ENCODE data around the gene GORASP1.
A peak's percentile ranks its signal among the peaks of the same experiment; 100 is the strongest.

Gene GORASP1

GRCh38 chr3:39101022-39101689 lies 6.3 kb downstream of the GORASP1 start:
- peak; percentile 12 for DNase-seq

- no peak for DNase-seq
Observed at GRCh38 chr3:39100500-39100886, 6.9 kb downstream of the GORASP1 start.

DNA sequence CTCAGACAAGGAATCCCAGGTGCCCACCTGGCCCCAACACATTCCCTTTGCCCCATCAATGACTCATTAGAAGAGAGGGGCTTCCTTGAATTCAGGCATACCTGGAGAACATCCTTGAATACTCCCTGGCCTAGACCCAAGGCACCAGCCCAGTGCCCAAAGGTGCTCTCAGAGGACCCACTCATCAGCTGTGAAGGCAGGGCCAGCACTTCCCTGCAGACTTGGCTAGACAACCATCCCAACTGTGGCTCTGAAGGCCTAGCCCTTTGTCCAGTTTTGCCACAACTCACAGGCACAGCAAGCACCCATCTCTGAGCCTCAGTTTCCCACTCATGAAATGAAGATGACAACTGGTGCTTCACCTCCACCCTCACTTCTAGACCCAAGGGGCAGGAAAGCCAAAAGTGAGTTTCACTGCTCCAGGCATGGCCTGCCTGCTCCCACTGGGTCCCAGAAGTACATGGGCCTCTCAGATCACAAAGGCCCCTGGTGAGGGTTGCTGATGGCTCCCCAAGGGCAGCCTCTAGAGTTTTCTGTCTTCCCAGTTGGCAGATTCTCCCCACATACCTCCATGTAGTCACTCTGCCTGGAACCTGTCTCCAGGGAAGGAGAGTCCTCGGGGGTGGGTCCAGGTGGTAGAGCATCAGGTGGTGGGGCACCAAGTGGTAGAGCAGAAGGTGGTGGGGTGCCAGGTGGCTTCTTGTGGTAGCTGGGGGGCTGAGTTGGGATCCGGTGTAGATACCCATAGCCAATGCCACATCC lies 7.5 kb downstream of the GORASP1 start:
- no peak for DNase-seq

DNA sequence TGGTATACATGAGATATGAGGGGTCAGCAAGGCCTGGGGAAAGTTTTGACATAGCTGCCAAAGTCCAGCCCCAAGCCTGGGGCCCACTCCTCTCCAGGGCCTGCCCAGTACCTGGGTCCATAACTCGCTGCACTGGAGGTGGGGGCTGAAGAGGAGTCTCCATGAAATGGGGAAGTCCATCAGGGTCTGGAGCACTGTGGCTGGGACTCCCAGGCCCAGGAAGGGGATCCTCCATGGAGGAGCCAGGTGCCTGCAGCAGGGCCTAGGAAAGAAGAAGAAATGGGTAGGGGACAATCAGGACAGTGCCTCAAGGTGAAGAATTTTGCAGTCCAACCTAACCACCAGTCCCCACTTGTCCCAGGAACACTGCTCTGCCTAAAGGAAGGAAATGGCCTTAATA lies 8.2 kb downstream of the GORASP1 start:
- no peak for DNase-seq

DNA sequence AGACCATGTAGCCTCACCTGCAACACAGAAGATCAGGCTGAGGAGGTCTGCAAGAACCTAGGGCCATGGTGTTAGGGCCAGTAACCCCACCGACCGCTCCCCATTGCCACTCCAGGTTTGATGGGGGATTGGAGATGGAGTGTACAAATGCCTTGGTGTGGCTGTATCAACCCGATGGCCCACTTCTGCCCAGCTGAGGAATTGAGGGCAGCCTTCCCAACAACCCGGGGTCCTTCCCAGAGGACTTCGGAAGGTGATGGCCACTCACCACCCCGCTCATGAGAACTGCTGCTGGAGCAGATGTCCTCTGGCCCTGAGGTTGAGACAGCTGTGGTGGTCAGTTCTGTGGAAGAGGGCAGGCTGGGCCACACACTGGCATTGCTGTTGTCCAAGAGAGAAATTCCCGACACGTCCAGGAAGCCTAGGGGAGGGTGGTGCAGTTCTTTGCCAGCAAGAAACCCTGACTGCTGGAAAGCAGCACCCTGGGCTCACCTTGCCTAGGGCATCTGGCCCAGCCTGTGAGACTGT lies 8.9 kb downstream of the GORASP1 start:
- no peak for DNase-seq

- no peak for DNase-seq
Observed at GRCh38 chr3:39097716-39098472, 9.5 kb downstream of the GORASP1 start.

DNA sequence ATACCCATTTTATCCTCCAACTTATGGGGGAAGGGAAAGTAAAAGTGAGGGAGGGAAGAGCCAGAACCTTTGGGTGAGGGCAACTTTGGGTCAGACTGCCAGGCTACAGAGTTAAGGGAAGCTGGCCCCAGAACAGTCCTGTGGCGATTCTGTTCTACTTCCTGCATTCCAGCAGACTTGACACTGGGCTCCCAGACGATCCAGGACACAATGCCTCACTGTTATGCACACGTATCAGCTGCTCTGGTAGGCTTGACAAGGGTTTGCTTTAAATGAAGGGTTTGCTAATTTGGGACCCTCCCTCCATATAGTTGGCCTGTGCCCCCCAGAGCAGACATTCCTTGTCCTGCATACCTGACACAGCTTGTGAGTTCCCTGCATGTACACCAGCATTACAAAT lies 10.7 kb downstream of the GORASP1 start:
- DNase-seq, result no peak

DNA sequence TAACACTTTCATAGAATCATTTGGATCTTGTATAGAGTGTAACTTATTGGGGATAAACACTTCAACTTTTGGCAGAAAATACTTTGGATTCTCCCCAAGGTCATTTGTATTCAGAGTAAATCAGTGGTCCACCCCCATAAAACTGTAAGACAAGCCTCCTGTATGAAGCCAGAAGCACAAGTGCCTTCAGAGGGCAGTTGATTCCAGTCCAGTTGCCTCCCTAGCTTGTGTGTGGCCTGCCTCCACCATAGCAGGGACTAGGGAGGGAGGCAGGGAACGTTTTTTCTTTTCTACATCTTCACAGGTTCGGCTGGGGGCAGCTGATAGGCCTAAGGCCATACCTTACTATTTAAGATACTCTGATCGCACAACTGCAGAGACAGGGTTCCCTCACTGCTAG lies 11.6 kb downstream of the GORASP1 start:
- DNase-seq, result no peak

DNA sequence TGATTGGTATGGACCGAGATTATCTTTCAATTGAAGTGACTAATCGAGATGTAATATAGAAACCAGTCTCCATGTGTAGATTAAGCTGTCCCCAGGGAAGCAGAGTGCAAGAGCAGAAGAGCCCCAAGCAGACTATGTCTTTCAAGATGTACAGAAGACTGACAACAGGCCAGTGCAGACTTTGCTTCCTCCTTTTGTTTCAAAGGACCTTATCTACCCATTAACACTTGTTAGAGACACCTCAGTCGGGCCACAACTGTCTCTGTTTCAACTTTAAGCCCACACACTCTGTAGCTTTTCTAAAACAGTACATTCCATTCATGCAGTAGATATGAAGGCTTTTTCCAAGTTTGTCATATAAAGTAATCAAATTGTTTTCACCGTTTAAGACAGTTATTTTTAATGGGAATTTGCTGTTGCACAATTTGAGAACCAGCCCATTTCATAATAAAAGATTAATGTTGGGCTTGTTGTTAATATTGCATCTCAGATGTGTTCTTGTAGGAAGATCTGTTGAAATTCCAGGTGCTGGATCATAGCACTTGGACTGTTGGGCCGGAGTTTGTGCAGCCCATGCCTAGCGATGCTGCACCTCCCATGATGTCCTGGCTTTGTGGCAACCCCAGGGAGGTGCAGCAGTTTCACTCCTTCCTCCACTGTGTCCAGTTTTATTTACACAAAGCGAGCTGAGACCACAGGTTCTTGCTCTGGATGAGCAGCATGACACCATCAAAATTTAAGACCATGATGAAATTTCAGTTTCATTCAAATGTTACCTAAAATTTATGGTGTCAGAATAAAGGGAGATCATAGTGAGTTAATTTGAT lies 12.4 kb downstream of the GORASP1 start:
- DNase-seq, result no peak

DNA sequence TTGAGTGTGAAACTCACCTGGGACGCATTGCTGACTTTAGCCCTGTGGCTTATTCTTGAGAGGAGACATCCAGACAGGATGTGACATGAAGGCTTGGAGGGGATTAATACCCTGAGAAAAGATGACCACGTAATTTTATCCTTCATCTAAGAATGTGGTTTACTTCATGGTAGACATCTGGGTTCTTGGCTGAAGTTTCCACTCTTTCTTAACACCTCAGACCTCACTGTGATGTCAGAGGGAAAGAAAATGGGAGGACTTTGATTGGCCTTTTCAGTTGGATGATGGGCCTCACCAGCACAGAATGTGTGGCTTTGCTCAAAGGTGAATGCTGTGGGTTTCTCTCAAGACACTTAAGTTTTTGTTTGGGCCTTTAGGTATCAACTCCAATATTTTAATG lies 16.5 kb downstream of the GORASP1 start:
- no peak for DNase-seq

DNA sequence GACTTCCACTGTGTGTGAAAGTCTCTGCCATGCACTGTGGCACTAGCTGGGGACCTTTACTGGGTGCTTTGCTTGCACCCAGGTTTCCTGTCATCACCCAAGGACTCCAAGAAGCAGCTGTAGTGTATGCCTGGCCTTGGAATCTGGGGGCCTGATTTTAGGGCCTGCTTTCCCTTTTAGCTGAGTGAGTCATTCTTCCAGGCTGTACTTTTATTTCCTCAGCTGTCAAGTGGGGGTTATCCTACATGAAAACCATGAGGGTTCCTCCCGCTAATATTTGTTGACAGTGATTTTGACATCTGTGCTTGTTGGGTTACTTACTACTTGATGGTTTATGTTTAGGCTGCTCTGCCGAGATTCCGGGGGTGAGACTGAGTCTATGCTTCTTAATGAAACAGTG lies 18.5 kb downstream of the GORASP1 start:
- no peak for DNase-seq

GRCh38 chr3:39088456-39088855 lies 19.0 kb downstream of the GORASP1 start:
- no peak for DNase-seq

DNA sequence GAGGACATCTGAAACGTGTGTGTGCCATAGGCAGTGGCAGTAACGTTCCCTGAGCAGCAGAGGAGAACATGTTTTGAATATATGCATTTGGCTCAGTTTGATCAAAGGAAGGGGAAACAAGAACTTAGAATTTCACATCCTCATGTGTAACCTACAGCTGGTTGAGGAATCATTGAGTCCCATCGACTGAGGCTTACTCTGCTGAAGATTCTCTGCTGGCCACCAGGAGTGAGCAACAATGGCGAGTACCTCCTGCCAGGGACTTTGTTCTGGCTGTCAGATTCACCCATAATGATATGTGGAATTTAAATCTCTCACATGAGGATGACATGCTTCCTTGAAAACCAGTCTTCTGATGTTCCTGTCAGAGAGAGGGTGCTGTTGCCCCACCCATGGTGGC lies 21.3 kb downstream of the GORASP1 start:
- no peak for DNase-seq

DNA sequence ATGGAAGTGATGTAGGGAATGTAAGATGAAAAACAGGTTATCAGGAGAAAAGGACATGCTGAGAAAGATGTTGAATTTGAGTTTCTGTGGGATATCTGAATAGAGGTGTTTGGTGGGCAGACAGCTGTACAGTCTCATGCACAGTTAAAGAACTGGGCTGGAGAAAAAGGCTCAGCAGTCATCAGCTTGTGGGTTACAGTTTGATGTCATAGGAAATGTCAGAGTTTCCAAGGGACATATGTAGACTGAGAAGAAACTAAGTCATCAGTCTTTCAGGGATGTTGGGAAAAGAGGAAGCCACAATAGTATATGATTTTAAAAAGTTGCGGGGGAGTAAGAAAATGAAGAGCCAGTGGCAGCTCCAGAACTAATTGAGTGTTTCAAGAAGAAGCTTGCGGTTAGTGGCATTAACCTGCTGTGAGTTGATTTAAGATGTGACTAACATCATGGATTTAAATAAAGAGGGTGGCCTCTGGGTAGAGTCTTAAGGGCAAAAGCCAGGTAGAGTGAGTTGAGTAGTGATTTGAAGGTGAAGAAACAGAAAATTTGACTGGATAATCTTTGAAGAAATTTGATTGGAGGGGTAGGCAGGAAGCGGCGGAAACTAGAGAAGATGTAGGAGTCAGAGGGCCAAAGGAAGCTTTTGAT lies 24.6 kb downstream of the GORASP1 start:
- DNase-seq, result no peak

DNA sequence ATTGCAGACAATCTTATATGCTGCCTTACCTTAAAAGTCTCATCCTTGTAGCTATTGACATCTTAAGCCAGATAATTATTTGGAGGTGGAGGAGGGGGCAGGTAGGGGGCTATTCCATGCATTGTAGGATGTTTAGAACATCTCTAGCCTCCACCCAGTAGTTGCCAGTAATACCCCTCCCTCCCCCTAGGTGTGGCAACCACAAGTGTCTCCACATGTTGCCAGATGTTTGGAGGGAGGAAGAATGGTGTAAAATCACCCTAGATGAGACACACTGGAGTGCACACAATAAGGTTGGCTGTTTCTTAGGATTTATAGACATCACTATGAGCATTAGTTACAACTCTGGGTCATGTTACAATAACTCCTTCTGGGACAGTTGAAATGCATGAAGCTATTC lies 27.4 kb downstream of the GORASP1 start:
- no peak for DNase-seq

- no peak for DNase-seq
Observed at GRCh38 chr3:39079530-39079929, 27.9 kb downstream of the GORASP1 start.

- no peak for DNase-seq
Observed at GRCh38 chr3:39075910-39076309, 31.5 kb downstream of the GORASP1 start.

DNA sequence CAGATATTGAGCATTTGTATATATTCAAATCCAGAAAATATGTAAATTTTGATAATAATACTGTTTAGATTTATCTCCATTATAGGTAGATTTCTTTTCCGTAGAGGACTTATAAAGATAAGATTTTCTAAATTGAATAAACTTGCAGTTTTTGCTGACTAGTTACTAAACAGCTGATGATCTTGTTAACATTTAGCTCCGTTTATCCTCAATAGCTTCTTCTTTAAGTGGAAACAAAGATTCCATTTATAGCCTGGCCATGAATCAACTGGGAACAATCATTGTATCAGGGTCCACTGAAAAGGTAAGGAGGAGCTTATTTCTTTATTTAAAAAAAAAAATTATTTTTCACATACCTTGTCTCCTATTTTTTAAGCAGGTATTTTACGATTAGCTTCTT lies 38.9 kb downstream of the GORASP1 start:
- DNase-seq, result no peak

DNA sequence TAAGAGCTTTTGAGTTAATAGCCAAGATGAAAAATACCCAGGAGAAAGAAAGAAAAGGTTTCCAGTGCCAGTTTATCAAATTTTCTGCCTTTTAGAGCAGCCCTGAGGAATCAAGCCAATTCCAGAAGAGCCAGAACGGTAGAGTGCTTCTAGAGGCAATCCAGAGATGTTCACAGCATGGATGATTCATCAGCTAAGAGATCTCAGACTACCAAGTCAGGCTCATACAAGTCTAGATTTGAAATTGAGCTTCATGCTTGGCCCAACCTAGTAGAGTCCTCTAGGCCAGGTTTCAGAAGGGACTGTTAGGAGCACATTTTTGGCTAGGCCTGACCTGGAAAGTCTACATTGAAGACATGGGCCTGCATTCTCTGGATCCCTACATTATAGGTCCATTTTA lies 40.1 kb downstream of the GORASP1 start:
- DNase-seq, result no peak

DNA sequence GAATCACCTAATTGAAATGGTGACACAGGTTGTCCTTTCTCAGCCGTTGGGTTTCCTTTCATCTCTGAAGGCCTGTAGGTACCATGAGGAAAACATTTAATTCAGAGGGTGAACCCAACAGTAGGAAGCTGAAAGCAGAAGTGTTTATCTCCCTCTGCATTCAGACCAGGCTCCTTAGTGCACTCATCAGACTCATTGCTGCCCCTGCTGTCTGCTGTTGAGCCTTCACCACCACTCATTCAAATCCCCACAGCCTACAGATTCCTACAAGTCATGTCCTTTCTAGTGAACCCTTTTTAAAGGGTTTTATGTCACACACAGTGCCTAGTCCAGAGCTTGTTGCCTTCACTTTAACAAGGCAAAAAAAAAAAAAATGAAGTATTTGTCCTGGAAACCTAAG lies 42.2 kb downstream of the GORASP1 start:
- peak; percentile 30 for DNase-seq

- no peak for DNase-seq
Observed at GRCh38 chr3:39064646-39065045, 42.8 kb downstream of the GORASP1 start.

DNA sequence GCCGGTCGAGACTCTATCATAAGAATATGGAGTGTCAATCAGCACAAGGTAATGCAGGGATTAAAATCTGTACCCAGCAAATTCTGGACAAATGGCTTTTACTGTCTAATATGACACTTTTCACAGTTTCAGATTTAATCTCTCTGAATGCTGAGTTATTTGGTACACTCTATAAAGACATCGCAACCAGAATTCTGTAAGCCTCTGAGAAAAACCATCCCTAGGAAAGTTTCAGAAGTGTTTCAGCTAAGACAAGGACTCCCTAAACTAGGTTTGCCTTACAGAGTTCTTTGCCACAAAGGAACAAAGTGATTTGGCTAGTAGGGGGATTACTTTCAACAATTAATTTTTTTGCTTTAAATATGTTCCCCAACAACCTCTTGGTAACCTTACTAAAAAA lies 44.3 kb downstream of the GORASP1 start:
- no peak for DNase-seq
